ENCODE data around the gene NKG7.
A peak's percentile ranks its signal among the peaks of the same experiment; 100 is the strongest.
"Not testable (repeated sequence)": the region's sequence is repeated elsewhere in the genome, so short reads cannot be mapped to it uniquely, and the experiment has no call there.

Gene NKG7

DNA sequence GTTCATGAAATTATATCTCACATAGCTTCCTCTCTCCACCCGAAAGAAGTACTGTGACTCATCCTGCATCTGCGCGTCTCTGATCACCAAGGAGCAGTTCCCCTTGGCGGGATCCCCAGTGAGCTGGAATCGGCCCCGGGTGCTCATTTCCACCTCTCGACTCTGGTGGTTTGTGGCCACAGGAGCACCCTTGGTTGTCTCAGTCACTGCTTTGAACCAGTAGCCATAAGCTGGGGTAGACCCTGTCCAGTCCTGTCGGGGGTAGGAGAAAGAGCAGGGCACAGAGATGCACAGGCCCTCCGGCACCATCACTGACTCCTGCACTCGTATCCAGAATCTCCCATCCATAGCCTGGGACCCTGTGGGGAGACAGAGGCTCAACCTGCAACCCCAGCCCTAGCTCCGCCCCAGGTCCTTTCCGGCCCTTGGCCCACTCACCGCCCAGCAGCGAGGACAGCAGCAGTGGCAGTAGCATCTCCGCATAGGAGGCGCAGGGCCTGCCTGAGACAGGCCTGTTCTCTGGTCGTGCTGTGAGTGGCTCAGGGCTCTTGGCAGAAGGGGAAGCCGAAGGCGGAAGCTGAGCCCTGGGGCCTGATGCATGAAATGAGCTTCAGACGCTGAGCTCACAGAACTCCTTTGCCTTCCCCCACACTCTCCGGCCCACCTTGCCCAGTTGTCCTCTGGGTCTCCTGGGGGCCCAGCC is 44.8 kb upstream of the NKG7 start, which contains the start of gene SIGLEC10:
TSS of gene SIGLEC10 (minus strand) at position 536 of the 703 bp plus-strand sequence. CDS start at position 475, 61 bp downstream.
- H3K4me3 ChIP-seq (ENCODE audit: low read depth, low read length) = no peak within 1 kb of the TSS
- no peaks in the 10 kb centered on the region for H3K27me3 ChIP-seq (replicated peaks)
- H3K27ac ChIP-seq = no peak within 1 kb of the TSS
- H3K36me3 ChIP-seq (replicated peaks) = no peaks in the 10 kb centered on the region
- no peak for DNase-seq
- in situ Hi-C loops (cut with HindIII; ENCODE audit: low pct_ligation_motif_present, low sequenced_read_pairs) = no loop called here
- TF ChIP-seq, protein P1, sequence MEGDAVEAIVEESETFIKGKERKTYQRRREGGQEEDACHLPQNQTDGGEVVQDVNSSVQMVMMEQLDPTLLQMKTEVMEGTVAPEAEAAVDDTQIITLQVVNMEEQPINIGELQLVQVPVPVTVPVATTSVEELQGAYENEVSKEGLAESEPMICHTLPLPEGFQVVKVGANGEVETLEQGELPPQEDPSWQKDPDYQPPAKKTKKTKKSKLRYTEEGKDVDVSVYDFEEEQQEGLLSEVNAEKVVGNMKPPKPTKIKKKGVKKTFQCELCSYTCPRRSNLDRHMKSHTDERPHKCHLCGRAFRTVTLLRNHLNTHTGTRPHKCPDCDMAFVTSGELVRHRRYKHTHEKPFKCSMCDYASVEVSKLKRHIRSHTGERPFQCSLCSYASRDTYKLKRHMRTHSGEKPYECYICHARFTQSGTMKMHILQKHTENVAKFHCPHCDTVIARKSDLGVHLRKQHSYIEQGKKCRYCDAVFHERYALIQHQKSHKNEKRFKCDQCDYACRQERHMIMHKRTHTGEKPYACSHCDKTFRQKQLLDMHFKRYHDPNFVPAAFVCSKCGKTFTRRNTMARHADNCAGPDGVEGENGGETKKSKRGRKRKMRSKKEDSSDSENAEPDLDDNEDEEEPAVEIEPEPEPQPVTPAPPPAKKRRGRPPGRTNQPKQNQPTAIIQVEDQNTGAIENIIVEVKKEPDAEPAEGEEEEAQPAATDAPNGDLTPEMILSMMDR (IDR thresholded peaks at IDR 0.05; ENCODE audit: low read depth, low read length, missing control alignments) = no peak

DNA sequence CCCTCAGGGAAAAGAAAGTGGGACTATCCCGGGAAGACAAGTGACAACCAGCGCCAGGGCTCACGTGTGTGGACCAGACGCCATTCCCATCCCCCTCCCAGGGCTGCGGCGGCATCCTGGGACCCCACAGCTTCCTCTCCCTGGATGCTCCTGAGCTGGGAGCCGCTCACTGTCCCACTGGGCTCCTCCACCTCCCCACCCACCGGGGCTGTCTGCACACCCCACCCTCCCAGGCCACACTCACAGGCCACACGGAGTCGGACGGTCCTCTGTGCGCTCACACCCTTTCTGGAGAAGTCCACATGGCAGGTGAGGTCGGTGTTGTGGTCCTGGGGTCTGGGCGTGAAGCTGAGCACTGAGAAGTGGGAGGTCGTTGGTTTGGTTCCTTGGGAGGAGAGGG is 44.0 kb upstream of the NKG7 start:
- in situ Hi-C loops (cut with HindIII; ENCODE audit: low pct_ligation_motif_present, low sequenced_read_pairs); H3K4me3 ChIP-seq (ENCODE audit: low read depth, low read length); DNase-seq; H3K27ac ChIP-seq; H3K27me3 ChIP-seq (replicated peaks); H3K36me3 ChIP-seq (replicated peaks): not testable (repeated sequence)

DNA sequence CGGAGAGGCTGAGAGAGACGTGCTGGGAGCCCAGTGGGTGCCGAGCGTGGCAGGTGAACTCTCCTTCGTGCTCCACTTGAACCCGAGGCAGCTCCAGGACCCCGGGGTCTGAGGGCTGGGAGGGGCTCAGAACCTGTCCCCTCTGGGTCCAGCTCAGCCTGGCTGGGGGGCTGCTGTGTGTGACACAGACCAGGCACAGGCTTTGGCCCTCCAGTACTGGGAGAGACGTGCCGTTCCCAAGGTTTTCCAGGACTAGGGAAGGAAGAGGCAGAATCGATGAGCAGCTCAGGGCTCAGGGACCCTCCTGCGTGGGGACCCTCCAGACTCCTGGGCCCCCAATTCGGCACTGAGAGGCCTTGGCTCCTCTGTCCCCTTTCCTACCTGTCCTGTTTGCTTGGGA is 42.7 kb upstream of the NKG7 start:
- Histone ChIP-seq H3K27ac (no peak overlapping the region), H3K36me3 (replicated peaks) (no peaks in the 10 kb centered on the region), H3K27me3 (replicated peaks) (no peaks in the 10 kb centered on the region), H3K4me3 (ENCODE audit: low read depth, low read length) (no peak overlapping the region)
- no peak for DNase-seq
- TF ChIP-seq, protein P1 (IDR thresholded peaks at IDR 0.05; ENCODE audit: low read depth, low read length, missing control alignments) = no peak
- in situ Hi-C loops (cut with HindIII; ENCODE audit: low pct_ligation_motif_present, low sequenced_read_pairs) = no loop called here

DNA sequence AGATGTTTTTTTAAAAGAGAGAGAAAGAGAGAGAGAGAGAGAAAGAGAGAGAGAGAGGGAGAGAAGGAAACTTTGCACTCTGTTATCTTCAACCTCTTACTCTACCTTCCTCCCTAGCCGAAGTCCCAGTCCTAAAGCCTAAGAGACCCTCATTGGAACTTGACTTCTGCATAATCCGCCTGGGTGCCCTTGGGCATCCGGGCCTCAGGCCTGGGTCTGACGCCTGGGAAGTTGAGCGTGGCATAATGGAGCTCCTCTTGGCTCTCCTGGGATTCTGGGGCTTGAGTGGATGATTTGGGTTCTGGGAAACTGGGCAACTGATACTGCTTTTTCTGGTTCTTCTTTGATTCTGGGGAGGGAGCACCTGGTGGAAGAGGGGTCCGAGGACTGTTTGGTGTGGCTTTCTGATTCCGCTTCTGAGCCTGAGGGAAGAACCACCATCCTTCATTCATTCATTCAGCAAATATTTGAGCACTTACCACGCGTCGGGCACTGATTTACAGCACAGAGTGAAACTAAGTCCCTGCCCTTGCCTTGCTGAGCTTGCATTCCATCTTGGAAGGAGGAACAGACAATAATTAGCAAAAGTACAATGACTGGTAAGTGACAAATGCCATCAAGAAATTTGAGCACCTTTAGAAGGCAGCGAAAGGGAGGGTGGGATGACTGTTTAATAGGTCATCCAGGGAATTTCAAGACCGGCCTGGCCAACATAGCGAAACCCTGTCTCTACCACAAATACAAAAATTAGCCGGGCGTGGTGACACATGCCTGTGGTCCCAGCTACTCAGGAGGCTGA is 38.7 kb upstream of the NKG7 start:
- H3K36me3 ChIP-seq (replicated peaks) = no peaks in the 10 kb centered on the region
- no peaks in the 10 kb centered on the region for H3K27me3 ChIP-seq (replicated peaks)
- H3K27ac ChIP-seq = no peak overlapping the region
- in situ Hi-C loops (cut with HindIII; ENCODE audit: low pct_ligation_motif_present, low sequenced_read_pairs) = no loop called here
- TF ChIP-seq, protein P1 (IDR thresholded peaks at IDR 0.05; ENCODE audit: low read depth, low read length, missing control alignments) = no peak
- no peak overlapping the region for H3K4me3 ChIP-seq (ENCODE audit: low read depth, low read length)
- DNase-seq = no peak

DNA sequence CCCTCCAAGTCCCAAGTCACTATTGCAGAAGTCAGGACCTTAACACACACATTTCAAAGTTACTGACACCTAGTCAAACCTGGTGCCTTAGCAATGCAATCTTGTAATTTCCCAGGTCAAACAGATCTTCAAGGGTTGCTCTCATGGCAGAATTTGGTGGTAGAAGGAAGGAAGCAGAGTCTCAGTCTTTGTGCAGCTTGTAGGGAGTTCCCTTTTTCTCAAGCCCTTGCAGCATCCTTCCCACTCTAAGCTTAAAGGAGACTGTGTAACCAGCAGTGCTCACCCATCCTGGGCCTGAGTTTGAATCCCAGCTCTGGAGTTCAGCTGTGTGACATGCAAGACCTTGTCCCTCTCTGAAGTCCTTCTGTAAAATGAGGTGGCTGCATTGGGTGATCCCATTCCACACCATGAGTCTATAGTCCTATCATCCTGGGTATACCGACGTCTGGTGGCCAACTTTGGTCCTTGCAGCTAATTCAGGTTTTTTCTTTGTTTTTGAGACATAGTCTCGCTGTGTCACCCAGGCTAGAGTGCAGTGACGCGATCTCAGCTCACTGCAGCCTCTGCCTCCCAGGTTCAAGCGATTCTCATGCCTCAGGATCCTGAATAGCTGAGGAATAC is 35.2 kb upstream of the NKG7 start:
- peak; percentile 23 for DNase-seq
- TF ChIP-seq, protein P1 (IDR thresholded peaks at IDR 0.05; ENCODE audit: low read depth, low read length, missing control alignments) = peak; percentile 33
- Histone ChIP-seq H3K4me3 (ENCODE audit: low read depth, low read length) (no peak overlapping the region), H3K36me3 (replicated peaks) (no peaks in the 10 kb centered on the region), H3K27ac (no peak overlapping the region), H3K27me3 (replicated peaks) (no peaks in the 10 kb centered on the region)
- in situ Hi-C loops (cut with HindIII; ENCODE audit: low pct_ligation_motif_present, low sequenced_read_pairs) = no loop called here

DNA sequence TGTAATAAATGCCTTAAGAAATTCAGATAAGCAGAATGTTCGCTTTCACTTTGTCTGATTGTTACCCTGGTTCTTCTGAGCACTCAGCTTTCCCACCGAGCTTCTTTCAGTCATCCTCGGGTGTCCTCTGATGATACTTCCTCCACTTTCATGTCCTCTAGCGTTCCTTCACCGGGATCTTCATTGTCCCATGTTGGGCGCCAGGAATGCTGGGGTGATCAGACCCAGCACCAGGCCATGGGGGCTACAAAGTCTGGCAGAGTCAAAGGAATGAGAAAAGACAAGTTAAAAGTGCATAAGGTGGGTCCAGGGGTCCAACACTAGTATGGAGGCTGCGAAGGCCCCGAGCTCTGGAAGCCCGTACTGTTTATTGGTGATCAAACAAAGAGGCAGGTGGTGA is 29.7 kb upstream of the NKG7 start:
- no peaks in the 10 kb centered on the region for H3K27me3 ChIP-seq (replicated peaks)
- H3K4me3 ChIP-seq (ENCODE audit: low read depth, low read length) = no peak overlapping the region
- DNase-seq = no peak
- H3K36me3 ChIP-seq (replicated peaks) = no peaks in the 10 kb centered on the region
- in situ Hi-C loops (cut with HindIII; ENCODE audit: low pct_ligation_motif_present, low sequenced_read_pairs) = no loop called here
- TF ChIP-seq, protein P1 (IDR thresholded peaks at IDR 0.05; ENCODE audit: low read depth, low read length, missing control alignments) = no peak
- no peak overlapping the region for H3K27ac ChIP-seq

DNA sequence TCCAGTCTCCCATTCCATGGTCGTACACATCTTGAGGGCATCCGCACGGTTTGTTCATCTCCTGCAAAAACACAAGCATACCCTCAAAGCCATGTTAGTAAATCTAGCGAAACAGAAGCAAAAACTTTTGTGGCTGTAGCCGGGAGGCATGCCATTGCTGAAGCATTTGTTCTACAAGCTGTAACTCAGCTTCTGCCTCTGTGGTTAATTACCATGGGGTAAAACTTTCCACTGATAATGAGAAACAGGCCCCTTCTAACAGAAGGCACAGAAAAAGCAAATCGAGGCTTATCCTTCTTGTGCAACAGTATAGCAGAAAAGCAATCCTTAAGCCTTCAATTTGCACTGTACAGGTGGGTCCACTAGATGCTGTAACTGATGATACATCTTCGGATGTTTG is 27.5 kb upstream of the NKG7 start:
- DNase-seq; in situ Hi-C loops (cut with HindIII; ENCODE audit: low pct_ligation_motif_present, low sequenced_read_pairs); H3K36me3 ChIP-seq (replicated peaks); H3K4me3 ChIP-seq (ENCODE audit: low read depth, low read length); H3K27me3 ChIP-seq (replicated peaks); H3K27ac ChIP-seq: not testable (repeated sequence)
